ENCODE data around the gene HIRIP3.
"Not testable (repeated sequence)": the region's sequence is repeated elsewhere in the genome, so short reads cannot be mapped to it uniquely, and the experiment has no call there.

Gene HIRIP3

DNA sequence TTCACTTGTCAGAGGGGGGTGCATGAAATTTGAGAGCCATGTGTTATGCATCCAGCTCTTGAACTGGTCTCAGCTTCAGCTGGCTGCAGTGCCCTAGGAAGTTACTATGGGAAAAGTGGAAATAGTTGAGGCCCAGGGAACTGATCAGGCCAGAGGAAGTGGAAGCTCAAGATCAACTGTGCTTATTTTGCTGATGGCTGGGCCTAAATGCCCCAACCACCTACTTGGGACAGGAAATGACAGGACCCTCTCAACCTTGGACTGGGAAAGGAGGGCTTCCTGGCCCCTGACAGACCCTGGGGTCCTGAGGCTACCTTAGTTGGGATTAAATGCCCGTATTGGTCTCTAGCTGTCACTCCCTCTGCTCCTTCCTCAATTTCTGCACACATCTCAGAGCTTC is 22.9 kb downstream of the HIRIP3 start:
- H3K9me3 ChIP-seq (ENCODE audit: control insufficient read depth, low read length), result peaks cover 8% of the 10 kb centered on the region
- 100% methylated on average over 1 of the region's 1 CpG for WGBS, 2 experiments (ENCODE audit: insufficient coverage in 2 of 2)
- H3K4me3 ChIP-seq (ENCODE audit: extremely low read depth, insufficient read depth, low read length, poor library complexity, severe bottlenecking), result no peak overlapping the region
- H3K36me3 ChIP-seq (ENCODE audit: control insufficient read depth, insufficient read depth, low read length), result peaks cover 56% of the 10 kb centered on the region
- no peak overlapping the region for H3K27ac ChIP-seq (ENCODE audit: low read depth, low read length, severe bottlenecking)
- peaks cover 21% of the 10 kb centered on the region for H3K4me1 ChIP-seq (ENCODE audit: control insufficient read depth, insufficient read depth, low read length, poor library complexity, severe bottlenecking)

DNA sequence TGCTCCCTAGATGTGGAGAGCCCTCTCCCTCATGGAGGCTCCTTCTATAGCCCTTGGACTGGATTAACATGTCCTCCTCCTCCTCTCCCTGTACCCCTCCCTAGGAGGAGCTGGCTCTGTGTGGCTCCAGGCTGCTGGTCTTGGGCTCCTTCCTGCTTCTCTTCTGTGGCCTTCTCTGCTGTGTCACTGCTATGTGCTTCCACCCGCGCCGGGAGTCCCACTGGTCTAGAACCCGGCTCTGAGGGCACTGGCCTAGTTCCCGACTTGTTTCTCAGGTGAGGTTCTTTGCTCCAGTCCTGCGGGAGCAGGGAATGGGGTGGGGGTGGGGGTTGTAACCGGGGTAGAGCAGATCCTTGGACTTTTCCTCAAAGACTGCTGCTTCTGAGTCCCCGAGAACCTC is 24.1 kb downstream of the HIRIP3 start:
- Histone ChIP-seq H3K4me1 (ENCODE audit: control insufficient read depth, insufficient read depth, low read length, poor library complexity, severe bottlenecking) (peaks cover 15% of the 10 kb centered on the region), H3K9me3 (ENCODE audit: control insufficient read depth, low read length) (peaks cover 8% of the 10 kb centered on the region), H3K27ac (ENCODE audit: low read depth, low read length, severe bottlenecking) (no peak overlapping the region), H3K4me3 (ENCODE audit: extremely low read depth, insufficient read depth, low read length, poor library complexity, severe bottlenecking) (no peak overlapping the region), H3K36me3 (ENCODE audit: control insufficient read depth, insufficient read depth, low read length) (peaks cover 53% of the 10 kb centered on the region)
- WGBS, 2 experiments (ENCODE audit: insufficient coverage in 2 of 2), result 96 to 100% methylated on average over 5 to 6 of the region's 8 CpGs

DNA sequence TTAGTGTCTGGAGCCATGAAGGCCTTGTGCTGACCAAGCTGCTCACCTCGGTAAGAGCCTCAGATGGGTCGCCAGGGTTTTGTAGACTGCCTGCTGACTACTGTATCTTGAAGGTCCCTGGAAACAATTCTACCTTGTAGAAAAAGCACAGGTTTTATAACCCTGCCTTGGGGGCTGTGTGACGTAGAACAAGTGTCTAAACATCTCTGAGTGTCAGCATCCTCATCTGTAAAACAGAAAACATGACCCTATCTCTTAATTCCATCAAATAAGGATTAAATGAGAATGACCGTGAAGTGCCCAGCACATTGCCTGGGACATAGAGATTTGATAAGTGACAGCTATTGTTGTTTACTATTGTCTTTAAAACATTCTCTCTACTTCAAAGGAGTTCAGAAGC is 27.2 kb downstream of the HIRIP3 start:
- Histone ChIP-seq H3K27ac (ENCODE audit: low read depth, low read length, severe bottlenecking) (no peak overlapping the region), H3K4me3 (ENCODE audit: extremely low read depth, insufficient read depth, low read length, poor library complexity, severe bottlenecking) (no peak overlapping the region), H3K4me1 (ENCODE audit: control insufficient read depth, insufficient read depth, low read length, poor library complexity, severe bottlenecking) (no peaks in the 10 kb centered on the region), H3K9me3 (ENCODE audit: control insufficient read depth, low read length) (peaks cover 8% of the 10 kb centered on the region), H3K36me3 (ENCODE audit: control insufficient read depth, insufficient read depth, low read length) (peaks cover 60% of the 10 kb centered on the region)
- 81 to 100% methylated on average over 2 of the region's 4 CpGs for WGBS, 2 experiments (ENCODE audit: insufficient coverage in 2 of 2)

DNA sequence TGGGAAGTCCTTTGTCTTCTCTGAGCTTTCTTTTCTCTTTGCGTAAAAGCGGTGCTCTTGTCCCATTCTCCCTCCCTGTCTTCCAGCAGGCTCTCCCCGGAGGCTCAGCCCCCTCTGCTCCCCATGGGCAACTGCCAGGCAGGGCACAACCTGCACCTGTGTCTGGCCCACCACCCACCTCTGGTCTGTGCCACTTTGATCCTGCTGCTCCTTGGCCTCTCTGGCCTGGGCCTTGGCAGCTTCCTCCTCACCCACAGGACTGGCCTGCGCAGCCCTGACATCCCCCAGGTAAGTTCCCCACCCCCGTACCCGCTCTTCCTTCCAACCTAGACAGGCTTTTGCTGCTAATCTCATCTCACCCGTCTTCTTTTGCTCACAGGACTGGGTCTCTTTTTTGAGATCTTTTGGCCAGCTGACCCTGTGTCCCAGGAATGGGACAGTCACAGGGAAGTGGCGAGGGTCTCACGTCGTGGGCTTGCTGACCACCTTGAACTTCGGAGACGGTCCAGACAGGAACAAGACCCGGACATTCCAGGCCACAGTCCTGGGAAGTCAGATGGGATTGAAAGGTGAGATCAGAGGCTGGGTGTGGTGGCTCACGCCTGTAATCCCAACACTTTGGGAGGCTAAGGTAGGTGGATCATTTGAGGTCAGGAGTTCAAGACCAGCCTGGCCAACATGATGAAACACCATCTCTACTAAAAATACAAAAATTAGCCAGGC is 32.2 kb downstream of the HIRIP3 start:
- Histone ChIP-seq H3K9me3 (ENCODE audit: control insufficient read depth, low read length) (no peaks in the 10 kb centered on the region), H3K36me3 (ENCODE audit: control insufficient read depth, insufficient read depth, low read length) (peaks cover 20% of the 10 kb centered on the region), H3K4me1 (ENCODE audit: control insufficient read depth, insufficient read depth, low read length, poor library complexity, severe bottlenecking) (no peaks in the 10 kb centered on the region), H3K4me3 (ENCODE audit: extremely low read depth, insufficient read depth, low read length, poor library complexity, severe bottlenecking) (peak overlapping the region; percentile 62), H3K27ac (ENCODE audit: low read depth, low read length, severe bottlenecking) (no peak overlapping the region)
- 92 to 95% methylated on average over 13 to 14 of the region's 14 CpGs for whole genome bisulfite sequencing, 2 experiments (ENCODE audit: insufficient coverage in 2 of 2)

DNA sequence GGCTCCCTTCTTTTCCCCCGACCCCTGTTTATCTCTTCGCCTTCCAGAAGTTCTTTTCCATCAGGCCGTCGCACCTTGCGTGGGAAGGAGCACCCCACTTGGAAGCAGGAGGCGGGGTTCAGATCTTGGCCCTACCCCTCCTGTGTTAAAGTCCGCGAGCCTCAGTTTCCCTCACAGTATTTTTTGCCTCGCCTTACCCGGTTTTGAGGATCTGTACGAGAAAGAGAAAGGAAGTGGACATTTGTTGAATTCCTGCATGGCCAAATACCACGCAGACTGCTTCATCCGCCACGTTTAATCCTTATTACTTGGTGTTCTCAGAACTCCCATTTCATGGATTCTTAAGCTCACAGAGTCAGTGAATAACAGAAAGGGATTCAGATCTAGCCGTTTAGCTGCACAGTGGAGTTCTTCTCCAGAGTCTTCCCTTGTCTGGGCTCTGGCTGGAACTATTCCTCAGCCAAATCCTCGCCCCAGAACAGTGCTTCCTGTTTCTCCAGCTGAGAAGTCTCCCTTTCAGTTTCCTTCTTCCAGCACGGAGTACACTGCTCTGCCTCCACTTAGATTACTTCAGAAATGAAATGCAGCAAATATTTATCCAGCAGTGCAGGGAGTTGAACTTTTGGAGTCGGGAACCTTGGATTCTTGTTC is 32.9 kb downstream of the HIRIP3 start:
- Histone ChIP-seq H3K4me3 (ENCODE audit: extremely low read depth, insufficient read depth, low read length, poor library complexity, severe bottlenecking) (peak overlapping the region; percentile 62), H3K27ac (ENCODE audit: low read depth, low read length, severe bottlenecking) (peak overlapping the region; percentile 72), H3K36me3 (ENCODE audit: control insufficient read depth, insufficient read depth, low read length) (peaks cover 13% of the 10 kb centered on the region), H3K4me1 (ENCODE audit: control insufficient read depth, insufficient read depth, low read length, poor library complexity, severe bottlenecking) (no peaks in the 10 kb centered on the region), H3K9me3 (ENCODE audit: control insufficient read depth, low read length) (no peaks in the 10 kb centered on the region)
- WGBS, 2 experiments (ENCODE audit: insufficient coverage in 2 of 2), result 32 to 38% methylated on average over 13 to 15 of the region's 18 CpGs

DNA sequence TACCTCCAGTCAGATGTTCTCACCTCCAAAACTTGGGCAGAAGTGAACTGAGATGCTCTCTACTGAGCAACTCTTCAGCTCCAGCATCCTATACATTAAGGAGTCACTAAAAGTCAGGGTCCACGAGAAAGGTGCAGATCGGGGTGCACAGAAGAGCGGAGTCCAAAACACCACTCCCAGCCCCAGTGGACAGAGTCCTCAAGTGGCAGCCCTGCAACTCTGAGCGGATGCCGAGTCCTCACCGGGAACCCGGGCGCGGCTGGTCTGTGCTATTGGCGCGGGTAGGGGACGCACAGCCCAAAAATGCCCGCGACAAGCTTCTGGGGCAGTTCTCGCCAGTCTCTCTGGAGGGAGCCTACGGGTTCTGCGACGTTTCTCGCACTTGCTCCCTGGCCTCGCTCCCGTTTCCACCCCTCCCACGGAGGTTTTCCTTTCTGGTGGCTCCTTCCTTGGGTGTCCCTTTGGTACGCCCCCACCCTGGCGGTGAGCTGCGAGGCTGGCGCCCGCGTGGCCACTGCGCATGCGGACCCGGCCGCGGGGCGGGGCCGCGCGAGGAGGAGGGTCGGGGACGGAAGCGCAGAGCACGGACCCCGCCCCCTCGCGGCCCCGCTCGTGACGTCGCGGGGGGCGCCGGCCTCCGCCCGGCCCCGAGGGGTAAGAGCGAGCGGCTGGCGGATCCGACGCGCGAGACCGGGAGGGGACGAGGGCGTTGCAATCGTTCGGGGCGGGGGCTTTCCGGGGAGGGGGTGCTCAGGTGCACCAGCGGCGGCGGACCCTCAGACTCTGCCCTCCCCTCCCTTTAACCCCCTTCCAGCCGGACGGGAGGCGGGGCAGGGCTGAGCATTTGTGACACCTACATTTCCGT is 33.7 kb downstream of the HIRIP3 start, which contains the start of gene TMEM219:
TMEM219 (plus strand) TSS at position 601 of the 865 bp plus-strand sequence. CDS start 1,065 bp downstream, outside the sequence.
- peak within 1 kb of the TSS; percentile 75 for H3K27ac ChIP-seq (ENCODE audit: low read depth, low read length, severe bottlenecking)
- H3K36me3 ChIP-seq (ENCODE audit: control insufficient read depth, insufficient read depth, low read length), result peaks cover 7% of the 10 kb centered on the region
- peak within 1 kb of the TSS; percentile 62 for H3K4me3 ChIP-seq (ENCODE audit: extremely low read depth, insufficient read depth, low read length, poor library complexity, severe bottlenecking)
- WGBS, 2 experiments (ENCODE audit: insufficient coverage in 2 of 2), result 1% methylated on average over 49 to 71 of the region's 75 CpGs
- no peaks in the 10 kb centered on the region for H3K9me3 ChIP-seq (ENCODE audit: control insufficient read depth, low read length)
- H3K4me1 ChIP-seq (ENCODE audit: control insufficient read depth, insufficient read depth, low read length, poor library complexity, severe bottlenecking), result no peaks in the 10 kb centered on the region

DNA sequence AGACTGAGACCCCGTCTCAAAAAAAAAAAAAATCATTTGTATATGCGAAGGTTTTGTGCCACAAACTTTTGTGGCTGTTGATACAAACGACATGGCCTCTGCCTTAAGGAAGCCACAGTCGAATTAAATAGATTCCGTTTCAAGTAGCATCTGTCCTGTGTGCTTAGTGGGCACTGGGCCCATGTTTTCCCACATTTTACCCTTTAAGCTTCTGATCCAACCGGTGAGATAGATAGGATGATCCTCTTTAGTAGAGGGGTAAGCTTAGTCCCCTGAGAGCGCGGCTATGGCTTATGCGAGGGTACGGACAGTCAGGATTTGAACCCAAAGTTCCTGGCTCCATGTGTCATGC is 34.3 kb downstream of the HIRIP3 start:
- Histone ChIP-seq H3K4me1 (ENCODE audit: control insufficient read depth, insufficient read depth, low read length, poor library complexity, severe bottlenecking) (no peaks in the 10 kb centered on the region), H3K9me3 (ENCODE audit: control insufficient read depth, low read length) (no peaks in the 10 kb centered on the region), H3K27ac (ENCODE audit: low read depth, low read length, severe bottlenecking) (peak overlapping the region; percentile 75), H3K36me3 (ENCODE audit: control insufficient read depth, insufficient read depth, low read length) (peaks cover 7% of the 10 kb centered on the region), H3K4me3 (ENCODE audit: extremely low read depth, insufficient read depth, low read length, poor library complexity, severe bottlenecking) (peak overlapping the region; percentile 62)
- WGBS, 2 experiments (ENCODE audit: insufficient coverage in 2 of 2), result 85 to 88% methylated on average over 7 to 10 of the region's 10 CpGs

DNA sequence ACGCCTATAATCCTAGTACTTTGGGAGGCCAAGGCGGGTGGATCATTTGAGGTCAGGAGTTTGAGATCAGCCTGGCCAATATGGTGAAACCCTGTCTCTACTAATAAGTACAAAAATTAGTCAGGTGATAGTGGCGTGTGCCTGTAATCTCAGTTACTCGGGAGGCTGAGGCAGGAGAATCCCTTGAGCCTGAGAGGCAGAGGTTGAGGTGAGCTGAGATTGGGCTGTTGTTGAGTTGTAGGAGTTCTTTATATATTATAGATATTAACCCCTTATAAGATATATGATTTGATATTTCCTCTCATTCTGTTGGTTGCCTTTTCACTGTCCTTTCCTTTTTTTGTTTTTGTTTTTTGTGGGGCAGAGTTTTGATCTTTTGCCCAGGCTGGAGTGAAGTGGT is 35.6 kb downstream of the HIRIP3 start:
- H3K4me1 ChIP-seq (ENCODE audit: control insufficient read depth, insufficient read depth, low read length, poor library complexity, severe bottlenecking); H3K36me3 ChIP-seq (ENCODE audit: control insufficient read depth, insufficient read depth, low read length); H3K27ac ChIP-seq (ENCODE audit: low read depth, low read length, severe bottlenecking); H3K4me3 ChIP-seq (ENCODE audit: extremely low read depth, insufficient read depth, low read length, poor library complexity, severe bottlenecking); H3K9me3 ChIP-seq (ENCODE audit: control insufficient read depth, low read length): not testable (repeated sequence)
- WGBS, 2 experiments (ENCODE audit: insufficient coverage in 2 of 2), result 95% methylated on average over 2 of the region's 4 CpGs; no CpG with 5 or more reads in 1 of the 2 experiments

DNA sequence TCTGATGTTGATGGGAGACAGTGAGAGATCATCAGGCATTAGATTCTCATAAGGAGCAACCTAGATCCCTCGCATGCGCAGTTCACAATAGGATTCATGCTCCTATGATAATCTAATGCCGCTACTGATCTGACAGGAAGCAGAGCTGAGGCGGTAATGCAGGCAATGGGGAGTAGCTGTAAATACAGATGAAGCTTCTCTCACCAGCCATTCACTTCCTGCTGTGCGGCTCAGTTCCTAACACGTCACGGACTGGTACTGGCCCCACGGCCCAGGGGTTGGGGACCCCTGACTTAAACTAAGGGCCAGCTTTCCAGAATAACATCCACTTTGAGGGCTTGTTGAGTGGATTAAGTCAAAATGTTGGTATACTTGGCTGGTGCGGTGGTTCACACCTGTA is 36.1 kb downstream of the HIRIP3 start:
- Histone ChIP-seq H3K27ac (ENCODE audit: low read depth, low read length, severe bottlenecking) (no peak overlapping the region), H3K9me3 (ENCODE audit: control insufficient read depth, low read length) (no peaks in the 10 kb centered on the region), H3K36me3 (ENCODE audit: control insufficient read depth, insufficient read depth, low read length) (no peaks in the 10 kb centered on the region), H3K4me1 (ENCODE audit: control insufficient read depth, insufficient read depth, low read length, poor library complexity, severe bottlenecking) (no peaks in the 10 kb centered on the region), H3K4me3 (ENCODE audit: extremely low read depth, insufficient read depth, low read length, poor library complexity, severe bottlenecking) (no peak overlapping the region)
- WGBS, 2 experiments (ENCODE audit: insufficient coverage in 2 of 2), result 94 to 100% methylated on average over 1 to 5 of the region's 9 CpGs

DNA sequence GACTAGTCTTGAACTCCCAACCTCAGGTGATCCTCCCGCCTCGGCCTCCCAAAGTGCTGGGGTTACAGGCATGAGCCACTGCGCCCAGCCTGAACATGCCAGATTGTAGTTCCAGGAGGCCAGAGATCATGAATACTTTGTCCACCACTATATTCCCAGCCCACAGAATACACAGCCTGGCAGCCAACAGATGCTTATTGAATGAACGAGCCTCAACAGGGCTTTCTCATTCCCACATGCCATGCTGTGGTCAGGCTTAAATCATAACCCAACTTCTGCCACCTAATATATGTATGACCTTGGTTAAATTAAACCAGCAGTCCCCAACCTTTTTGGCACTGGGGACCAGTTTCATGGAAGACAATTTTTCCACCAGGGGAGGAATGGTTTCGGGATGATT is 36.7 kb downstream of the HIRIP3 start:
- no peaks in the 10 kb centered on the region for H3K9me3 ChIP-seq (ENCODE audit: control insufficient read depth, low read length)
- WGBS, 2 experiments (ENCODE audit: insufficient coverage in 2 of 2), result 92 to 100% methylated on average over 2 to 4 of the region's 5 CpGs
- H3K4me1 ChIP-seq (ENCODE audit: control insufficient read depth, insufficient read depth, low read length, poor library complexity, severe bottlenecking), result no peaks in the 10 kb centered on the region
- H3K36me3 ChIP-seq (ENCODE audit: control insufficient read depth, insufficient read depth, low read length), result no peaks in the 10 kb centered on the region
- no peak overlapping the region for H3K4me3 ChIP-seq (ENCODE audit: extremely low read depth, insufficient read depth, low read length, poor library complexity, severe bottlenecking)
- no peak overlapping the region for H3K27ac ChIP-seq (ENCODE audit: low read depth, low read length, severe bottlenecking)

Data from mesodermal cell (in vitro differentiated cells).